Neural cell (in vitro differentiated cells): Measurements from ENCODE around the gene GTF2H1. TPM values are rescaled to one million over a fixed set of nuclear protein-coding genes. Genes with fewer than 3 reads are reported as not detected.

ENCODE experiments used
- H2AFZ ChIP-seq: fragments of 200-600, 300-800 bp; sonication (generic), shearing (Covaris generic); 2 replicates; pipeline ENCODE4 v1.6.0; 2014; ENCODE audit warnings: low read depth, mild to moderate bottlenecking, antibody characterized with exemption, low read length, moderate library complexity
- H3F3A ChIP-seq: fragments of 200-600 bp; shearing (Covaris generic); 2 replicates; pipeline ENCODE4 v1.6.1; 2016; ENCODE audit warnings: mild to moderate bottlenecking, moderate library complexity, mixed read lengths, antibody characterized with exemption, low read length; ENCODE audit not compliant: insufficient read depth, poor library complexity, severe bottlenecking
- H3K27ac ChIP-seq: fragments of 200-600, 300-800 bp; sonication (generic), shearing (Covaris generic); 2 replicates; pipeline ENCODE4 v1.5.1; 2014; ENCODE audit warnings: mild to moderate bottlenecking, low read length, moderate library complexity
- H3K27me3 ChIP-seq: fragments of 300-800, 200-600 bp; sonication (generic), shearing (Covaris generic); 2 replicates; pipeline ENCODE4 v1.6.0; 2014; ENCODE audit warnings: mild to moderate bottlenecking, low read depth, low read length, moderate library complexity; ENCODE audit not compliant: insufficient read depth
- H3K36me3 ChIP-seq: fragments of 300-800, 200-600 bp; sonication (generic), shearing (Covaris generic); 2 replicates; pipeline ENCODE4 v1.5.1; 2014; ENCODE audit warnings: mild to moderate bottlenecking, antibody characterized with exemption, low read length, moderate library complexity; ENCODE audit not compliant: insufficient read depth
- H3K4me2 ChIP-seq: fragments of 300-800, 200-600 bp; sonication (generic), shearing (Covaris generic); 2 replicates; pipeline ENCODE4 v1.6.0; 2014; ENCODE audit warnings: mild to moderate bottlenecking, low read length
- H3K4me3 ChIP-seq: fragments of 300-800, 200-600 bp; sonication (generic), shearing (Covaris generic); 2 replicates; pipeline ENCODE4 v1.5.1; 2014; ENCODE audit warnings: mild to moderate bottlenecking, low read length, moderate library complexity
- H3K79me2 ChIP-seq: fragments of 200-600 bp; shearing (Covaris generic); replicated peaks from 2 replicates; pipeline ENCODE4 v1.6.0; 2014; ENCODE audit warnings: mild to moderate bottlenecking, low read length, moderate library complexity; ENCODE audit not compliant: insufficient read depth
- H3K9ac ChIP-seq: fragments of 300-800, 200-600 bp; sonication (generic), shearing (Covaris generic); 2 replicates; pipeline ENCODE4 v1.6.1; 2016; ENCODE audit warnings: mild to moderate bottlenecking, low read length, mixed read lengths
- H3K9me2 ChIP-seq: fragments of 200-600 bp; shearing (Covaris generic); 2 replicates; pipeline ENCODE4 v1.6.1; 2016; ENCODE audit warnings: mild to moderate bottlenecking, low read length, mixed read lengths; ENCODE audit not compliant: insufficient read depth
- H3K9me3 ChIP-seq: fragments of 200-600, 300-800 bp; sonication (generic), shearing (Covaris generic); 2 replicates; pipeline ENCODE4 v1.6.1; 2016; ENCODE audit warnings: mild to moderate bottlenecking, mixed run types, low read length, moderate library complexity, mixed read lengths
- H4K20me1 ChIP-seq: fragments of 200-600 bp; shearing (Covaris generic); 2 replicates; pipeline ENCODE4 v1.6.1; 2016; ENCODE audit warnings: mild to moderate bottlenecking, mixed run types; ENCODE audit not compliant: insufficient read depth
- CTCF ChIP-seq: fragments of 450-650 bp; IDR thresholded peaks from 2 replicates; pipeline ENCODE4 v1.5.1; 2014; ENCODE audit warnings: antibody characterized with exemption, mild to moderate bottlenecking, moderate library complexity; ENCODE audit not compliant: poor library complexity, severe bottlenecking
- EP300 ChIP-seq: fragments of 450-650 bp; conservative IDR thresholded peaks from 2 replicates; pipeline ENCODE4 v1.6.1; 2014; ENCODE audit warnings: antibody characterized with exemption, mild to moderate bottlenecking, moderate library complexity; ENCODE audit not compliant: poor library complexity, severe bottlenecking
- EZH2 ChIP-seq: fragments of 200-600, 300-800 bp; shearing (Covaris generic), sonication (generic); IDR thresholded peaks from 2 replicates; pipeline ENCODE4 v1.6.1; 2014; ENCODE audit warnings: antibody characterized with exemption, low read length, borderline replicate concordance, mild to moderate bottlenecking; ENCODE audit not compliant: insufficient read depth, poor library complexity, severe bottlenecking
- MXI1 ChIP-seq: fragments of 450-650 bp; conservative IDR thresholded peaks from 2 replicates; pipeline ENCODE4 v1.6.1; 2014; ENCODE audit warnings: antibody characterized with exemption, mild to moderate bottlenecking; ENCODE audit not compliant: poor library complexity, severe bottlenecking
- POLR2AphosphoS5 ChIP-seq: IDR thresholded peaks from 2 replicates; pipeline ENCODE4 v1.6.1; 2012
- RAD21 ChIP-seq: fragments of 450-650 bp; conservative IDR thresholded peaks from 2 replicates; pipeline ENCODE4 v1.6.1; 2014; ENCODE audit warnings: antibody characterized with exemption, mild to moderate bottlenecking, moderate library complexity
- REST ChIP-seq: IDR thresholded peaks from 2 replicates; pipeline ENCODE4 v1.6.1; 2012; ENCODE audit warnings: borderline replicate concordance
- SMC3 ChIP-seq: fragments of 450-650 bp; conservative IDR thresholded peaks from 2 replicates; pipeline ENCODE4 v1.6.1; 2014; ENCODE audit warnings: antibody characterized with exemption, mild to moderate bottlenecking, moderate library complexity; ENCODE audit not compliant: poor library complexity
- TAF1 ChIP-seq: IDR thresholded peaks from 2 replicates; pipeline ENCODE4 v1.6.1; 2012; ENCODE audit warnings: low read depth
- polyA plus RNA-seq: library from polyadenylated mRNA; depleted of rRNA; stranded (reverse); fragments of >200 nt; gene quantifications from 2 replicates; pipeline ENCODE4 v1.2.3, GENCODE V29; 2014

Gene GTF2H1
- polyA plus RNA-seq, 1 donor from 2014 or later, result 109 TPM

- H3K9me2 ChIP-seq, result no peaks in the 10 kb centered on the region
- no peaks in the 10 kb centered on the region for H3K36me3 ChIP-seq
- no peak overlapping the region for H3K4me3 ChIP-seq
- no peaks in the 10 kb centered on the region for H3K9me3 ChIP-seq
- no peaks in the 10 kb centered on the region for H3K27me3 ChIP-seq
- no peaks in the 10 kb centered on the region for H3F3A ChIP-seq
- no peak overlapping the region for H2AFZ ChIP-seq
- no peaks in the 10 kb centered on the region for H3K79me2 ChIP-seq
- TF ChIP-seq REST (no peak), RAD21 (no peak), POLR2AphosphoS5 (no peak), EZH2 (no peak), EP300 (no peak), SMC3 (no peak), CTCF (no peak), MXI1 (no peak), TAF1 (no peak)
- no peaks in the 10 kb centered on the region for H4K20me1 ChIP-seq
- no peak overlapping the region for H3K9ac ChIP-seq
- H3K27ac ChIP-seq, result no peak overlapping the region
- no peak overlapping the region for H3K4me2 ChIP-seq
Measured at GRCh38 chr11:18312012-18312411, 10.4 kb upstream of the GTF2H1 start.

- Histone ChIP-seq H3K27me3 (no peaks in the 10 kb centered on the region), H3K9me3 (no peaks in the 10 kb centered on the region), H3K9ac (no peak overlapping the region), H3K79me2 (peaks cover 4% of the 10 kb centered on the region), H4K20me1 (no peaks in the 10 kb centered on the region), H3K9me2 (no peaks in the 10 kb centered on the region), H3F3A (no peaks in the 10 kb centered on the region), H3K36me3 (no peaks in the 10 kb centered on the region), H2AFZ (no peak overlapping the region), H3K4me2 (no peak overlapping the region), H3K4me3 (no peak overlapping the region), H3K27ac (no peak overlapping the region)
- no peak for TF ChIP-seq SMC3
- TF ChIP-seq RAD21, result no peak
- no peak for TF ChIP-seq EP300
- TF ChIP-seq CTCF, result no peak
- TF ChIP-seq REST, result no peak
- TF ChIP-seq TAF1, result no peak
- TF ChIP-seq POLR2AphosphoS5, result no peak
- TF ChIP-seq EZH2, result no peak
- TF ChIP-seq MXI1, result no peak
Measured at GRCh38 chr11:18312663-18313420, 9.5 kb upstream of the GTF2H1 start.
